GM12892 (cell line): Measurements from ENCODE around the gene ADA.
A peak's percentile ranks its signal among the peaks of the same experiment; 100 is the strongest.

Source experiments
- DNase-seq: peaks from one replicate; pipeline ENCODE4 v3.0.0; 2011; ENCODE audit not compliant: insufficient read length
- FAIRE-seq: peaks from 2 replicates; lab custom pipeline; 2011; peaks lifted over from hg19 to GRCh38; lab: Jason Lieb, UNC
- POLR2A ChIP-seq: IDR thresholded peaks from 2 replicates; pipeline ENCODE4 v1.6.1; 2011; ENCODE audit warnings: low read depth, low read length, control low read depth
- POLR2AphosphoS5 ChIP-seq: IDR thresholded peaks from 2 replicates; pipeline ENCODE4 v1.6.1; 2011; ENCODE audit warnings: low read depth, low read length, control low read depth
- TAF1 ChIP-seq: IDR thresholded peaks from 2 replicates; pipeline ENCODE4 v1.6.1; 2011; ENCODE audit warnings: low read depth, mild to moderate bottlenecking, control low read depth, low read length, borderline replicate concordance

ADA gene

DNA sequence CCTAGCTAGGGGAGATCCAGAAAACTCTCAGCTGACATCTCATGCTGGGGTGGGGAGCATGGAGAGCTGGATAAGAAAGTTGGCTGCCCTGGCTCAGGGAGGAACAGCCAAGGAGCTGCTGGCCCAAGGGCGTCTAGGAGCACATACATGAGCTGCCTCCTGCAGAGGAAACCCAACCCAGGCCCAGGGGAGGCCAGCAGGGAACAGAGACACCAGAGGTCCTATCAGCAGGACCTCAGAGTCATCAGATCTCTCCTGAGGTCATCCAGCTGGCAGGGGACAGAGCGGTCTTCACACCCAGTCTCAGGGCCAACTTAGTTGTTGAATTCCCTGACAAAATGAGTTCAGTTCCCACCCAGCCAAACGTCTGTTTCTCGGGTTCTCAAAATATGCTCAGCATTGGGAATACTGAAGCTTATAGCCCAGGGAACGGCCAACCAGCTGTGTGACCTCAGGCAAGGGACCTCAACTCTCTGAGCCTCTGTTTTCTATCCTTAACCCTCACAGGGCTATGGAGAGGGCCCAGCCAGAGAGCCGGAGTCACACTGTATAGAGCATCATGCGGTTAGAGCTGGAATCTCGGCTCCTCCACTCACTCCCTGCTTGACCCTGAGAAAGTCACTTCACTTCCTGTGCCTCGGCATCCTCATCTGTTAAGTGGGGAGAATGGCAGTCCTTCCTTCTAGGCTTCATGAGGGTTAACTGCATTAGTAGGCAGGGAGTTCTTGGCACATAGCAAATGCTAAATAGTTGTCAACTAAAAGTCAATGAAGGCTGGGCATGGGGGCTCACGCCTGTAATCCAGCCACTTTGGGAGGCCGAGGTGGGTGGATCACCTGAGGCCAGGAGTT, 13.8 kb downstream of the ADA start:
- FAIRE-seq (no peak), DNase-seq (no peak)
- TF ChIP-seq POLR2A (no peak), TAF1 (no peak), POLR2AphosphoS5 (no peak)

DNA sequence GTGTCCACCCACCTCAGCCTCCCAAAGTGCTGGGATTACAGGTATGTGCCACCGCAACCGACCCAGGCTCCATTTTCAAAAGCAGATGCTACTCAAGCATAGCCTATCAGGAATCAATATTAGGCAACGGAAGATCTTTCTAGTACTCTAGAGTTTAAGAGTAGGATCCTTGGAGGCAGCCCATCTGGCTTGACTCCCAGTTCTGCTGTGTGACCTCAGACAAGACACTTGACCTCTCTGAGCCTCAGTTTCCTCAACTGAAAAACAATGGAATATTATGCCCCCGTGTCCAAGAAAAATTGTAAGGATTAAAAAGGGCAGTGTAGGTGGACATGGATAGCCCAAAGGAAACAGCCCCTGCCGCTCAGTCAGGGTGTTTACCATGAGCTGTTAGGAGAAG, 14.5 kb downstream of the ADA start:
- FAIRE-seq = no peak
- no peak for DNase-seq
- no peak for TF ChIP-seq POLR2AphosphoS5
- no peak for TF ChIP-seq TAF1
- TF ChIP-seq POLR2A = no peak

DNA sequence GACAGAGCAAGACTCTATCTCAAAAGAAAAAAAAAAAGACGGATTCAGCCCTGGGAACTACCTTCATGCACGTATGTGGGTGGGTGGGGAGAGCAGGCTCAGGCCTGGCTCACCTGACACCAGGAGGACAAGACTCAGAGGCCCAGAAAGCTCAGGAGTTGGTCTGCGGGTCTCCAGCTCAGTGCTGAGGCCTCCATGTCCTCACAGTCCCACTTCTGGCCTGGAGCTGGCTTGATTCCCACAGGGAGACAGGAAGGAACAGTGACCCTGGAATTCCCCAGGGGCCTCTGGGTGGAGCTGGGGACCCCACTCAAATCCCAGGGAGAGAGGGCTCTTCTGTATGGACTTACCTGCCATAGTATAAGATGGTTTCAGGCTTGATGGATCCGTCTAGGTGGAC, 15.6 kb downstream of the ADA start:
- TF ChIP-seq TAF1 = no peak
- TF ChIP-seq POLR2A = no peak
- no peak for TF ChIP-seq POLR2AphosphoS5
- FAIRE-seq = no peak
- DNase-seq = no peak

DNA sequence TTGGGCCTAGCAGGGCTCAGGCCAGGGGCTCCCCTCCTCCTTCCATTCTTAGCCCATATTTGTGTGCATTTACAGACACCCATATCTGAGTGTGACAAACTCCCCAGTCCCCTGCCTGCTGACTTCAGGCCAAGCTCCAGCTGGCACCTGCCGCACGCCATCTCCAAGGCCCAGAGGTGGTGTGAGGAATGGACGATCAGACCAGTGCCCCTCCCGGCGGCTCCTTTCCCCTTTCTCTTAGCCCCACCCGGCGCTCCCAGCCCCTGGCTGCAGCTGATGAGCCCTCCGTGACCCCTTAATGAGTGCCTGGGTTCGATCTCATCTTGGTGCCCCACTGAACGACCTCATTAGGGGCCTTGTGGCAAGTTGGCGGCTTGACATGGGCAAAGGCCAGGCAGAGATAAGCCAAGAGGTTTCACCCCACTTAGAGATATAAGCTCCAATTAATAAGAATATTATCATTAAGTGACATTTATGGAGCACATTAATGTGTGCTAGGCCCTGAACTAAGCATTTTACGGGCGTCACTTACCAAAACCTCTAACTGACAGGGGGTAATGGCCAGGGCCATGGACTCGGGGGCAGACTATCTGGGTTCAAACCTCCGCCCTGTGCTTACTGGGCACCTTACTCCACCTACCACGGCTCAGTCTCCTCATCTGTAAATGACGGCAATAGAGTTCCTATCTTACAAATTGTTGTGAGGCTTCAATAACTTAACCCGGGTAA, 17.5 kb downstream of the ADA start:
- TF ChIP-seq TAF1 (no peak), POLR2A (no peak), POLR2AphosphoS5 (no peak)
- FAIRE-seq (no peak), DNase-seq (no peak)

DNA sequence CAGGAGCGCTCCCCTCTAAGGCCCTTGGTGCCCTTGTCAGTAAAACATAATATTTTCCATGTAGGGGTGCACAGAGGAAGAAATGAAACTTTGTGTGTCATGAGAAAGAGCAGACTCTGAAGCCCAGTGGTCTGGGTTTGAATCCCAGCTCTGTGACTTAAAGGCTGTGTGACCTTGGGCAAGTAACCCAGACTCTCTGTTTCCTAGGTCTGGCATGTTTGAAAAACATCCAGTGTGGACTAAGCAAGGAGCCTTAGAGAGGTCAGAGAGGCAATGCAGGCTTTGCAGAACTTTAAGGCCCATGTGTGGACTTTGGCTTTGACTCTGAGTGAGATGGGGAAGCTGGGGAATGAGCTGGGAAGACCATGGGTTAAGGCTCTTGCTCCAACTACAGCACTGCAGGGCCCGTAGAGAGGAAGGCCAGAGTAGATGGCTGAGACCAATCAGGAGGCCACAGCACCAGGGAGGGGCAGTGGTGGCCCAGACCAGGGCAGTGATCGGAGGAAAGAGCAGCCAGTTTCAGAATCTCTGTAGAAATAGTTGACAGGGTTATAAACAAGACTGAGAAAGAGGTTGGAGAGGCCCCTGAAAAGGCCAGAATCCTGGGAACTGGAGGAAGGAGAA, 18.2 kb downstream of the ADA start:
- FAIRE-seq (no peak), DNase-seq (no peak)
- no peak for TF ChIP-seq POLR2AphosphoS5

DNA sequence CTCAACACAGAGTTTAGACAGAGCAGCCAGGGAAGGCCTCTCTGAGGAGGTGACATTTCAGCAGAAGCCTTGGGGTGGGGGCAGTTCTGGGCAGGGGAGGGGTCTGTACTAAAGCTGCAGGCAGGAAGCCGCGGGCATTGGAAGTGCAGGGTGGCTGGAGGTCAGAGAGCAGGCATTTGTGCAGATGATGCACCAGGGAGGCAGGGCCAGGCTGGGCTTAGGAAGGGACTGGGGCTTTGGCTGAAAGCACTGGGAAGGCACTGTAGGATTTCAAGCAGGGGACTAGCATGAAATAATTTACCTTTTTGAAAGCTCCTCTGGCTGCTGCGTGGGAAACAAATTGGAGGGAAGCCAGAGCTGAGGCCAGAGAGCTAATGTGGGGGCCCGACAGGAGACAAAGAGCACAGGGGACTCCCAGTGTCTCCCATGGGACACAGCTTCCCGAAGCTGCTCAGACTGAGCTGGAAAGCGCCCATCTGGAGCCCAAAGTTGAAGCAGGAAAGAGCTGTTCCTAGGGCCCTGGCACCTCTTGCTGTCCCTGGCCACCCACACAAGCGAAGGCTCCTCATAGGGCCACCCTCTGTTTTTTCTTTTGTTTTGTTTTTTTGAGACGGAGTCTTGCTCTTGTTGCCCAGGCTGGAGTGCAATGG, 19.3 kb downstream of the ADA start:
- TF ChIP-seq POLR2A = no peak
- TF ChIP-seq TAF1 = no peak
- no peak for TF ChIP-seq POLR2AphosphoS5
- no peak for DNase-seq
- FAIRE-seq = peak; percentile 63

DNA sequence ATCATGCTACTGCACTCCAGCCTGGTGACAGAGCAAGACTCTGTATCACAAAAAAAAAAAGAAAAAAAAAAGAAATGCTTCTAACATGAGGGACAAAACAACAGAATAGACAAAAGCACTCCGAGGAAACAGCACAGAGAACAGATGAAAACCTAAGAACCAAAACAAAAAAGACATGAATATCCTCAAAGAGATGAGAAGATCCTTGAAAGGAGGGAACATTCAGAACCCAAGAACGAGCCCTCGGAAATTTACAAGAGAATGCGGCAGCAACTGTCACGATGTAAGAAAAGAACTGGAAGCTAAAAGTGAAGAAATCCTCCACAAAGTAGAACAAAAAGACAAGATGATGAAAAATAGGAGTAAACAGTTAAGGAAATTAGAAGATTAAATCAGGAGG, 21.2 kb downstream of the ADA start:
- FAIRE-seq (no peak), DNase-seq (no peak)
- TF ChIP-seq POLR2A (no peak), TAF1 (no peak), POLR2AphosphoS5 (no peak)

DNA sequence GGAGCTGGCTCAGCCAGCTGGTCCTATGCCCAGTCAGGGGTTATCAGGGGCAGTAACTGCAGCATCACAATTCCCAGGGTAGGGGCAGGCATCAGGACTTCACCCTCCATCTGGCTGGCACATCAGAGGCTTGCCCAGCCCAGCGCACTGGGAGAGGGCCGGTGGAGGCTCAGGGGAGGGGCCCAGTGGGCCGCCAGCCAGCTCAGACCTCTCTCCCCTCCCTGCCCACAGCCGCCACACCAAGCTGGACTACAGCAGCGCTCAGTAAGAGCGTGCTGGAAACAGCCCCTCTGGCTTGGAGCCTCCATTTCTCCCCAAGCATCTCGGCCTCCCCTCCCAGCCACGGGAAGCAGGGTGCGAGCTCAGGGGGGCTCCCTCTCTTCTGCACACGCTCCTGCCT, 22.0 kb downstream of the ADA start:
- TF ChIP-seq POLR2A (no peak), POLR2AphosphoS5 (no peak), TAF1 (no peak)
- DNase-seq (no peak), FAIRE-seq (no peak)

DNA sequence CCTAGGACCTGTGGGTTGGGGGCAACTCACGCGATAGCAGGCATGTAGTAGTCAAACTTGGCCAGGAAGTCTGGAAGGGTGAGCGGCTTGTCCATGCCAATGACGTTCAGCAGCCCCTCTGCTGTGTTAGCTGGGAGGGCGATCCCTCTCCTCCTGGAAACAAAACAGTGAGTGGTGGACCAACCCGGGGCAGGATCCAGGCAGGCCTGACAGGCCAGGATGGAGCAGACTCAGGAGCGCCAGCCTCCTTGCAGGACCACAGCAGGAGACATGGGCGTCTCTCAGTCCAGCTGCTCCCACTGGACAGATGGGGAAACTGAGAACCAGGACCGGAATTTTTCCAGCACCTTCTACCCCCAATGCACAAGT, 22.5 kb downstream of the ADA start:
- DNase-seq (no peak), FAIRE-seq (no peak)
- TF ChIP-seq TAF1 (no peak), POLR2A (no peak), POLR2AphosphoS5 (no peak)

DNA sequence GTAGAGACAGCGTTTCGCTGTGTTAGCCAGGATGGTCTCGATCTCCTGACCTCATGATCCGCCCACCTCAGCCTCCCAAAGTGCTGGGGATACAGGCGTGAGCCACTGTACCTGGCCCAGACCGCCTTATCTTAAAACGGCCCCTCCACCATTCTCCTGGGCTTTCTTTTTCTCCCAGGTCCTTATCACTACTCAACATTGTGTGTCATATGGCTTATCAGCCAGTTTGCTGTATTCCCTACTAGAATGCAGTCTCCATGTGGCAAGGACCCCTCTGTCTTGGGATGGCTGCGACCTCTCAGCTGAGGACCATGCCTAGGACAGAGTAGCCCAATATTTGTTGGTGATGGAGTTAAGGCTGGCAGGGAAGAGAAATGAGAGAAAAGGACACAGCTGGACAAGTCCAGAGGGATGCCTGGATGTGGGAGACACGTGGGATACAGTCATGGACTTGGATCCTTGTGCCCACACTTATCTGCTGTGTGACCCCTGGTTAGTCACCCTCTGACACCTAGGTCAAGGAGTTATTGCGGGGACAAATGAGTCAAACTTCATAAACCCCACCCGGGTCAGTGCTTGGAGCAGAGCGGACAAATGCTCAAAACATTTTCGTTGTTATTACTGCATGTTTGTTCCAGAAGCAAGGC, 24.0 kb downstream of the ADA start:
- TF ChIP-seq TAF1 (no peak), POLR2A (no peak), POLR2AphosphoS5 (no peak)
- FAIRE-seq = no peak
- no peak for DNase-seq

DNA sequence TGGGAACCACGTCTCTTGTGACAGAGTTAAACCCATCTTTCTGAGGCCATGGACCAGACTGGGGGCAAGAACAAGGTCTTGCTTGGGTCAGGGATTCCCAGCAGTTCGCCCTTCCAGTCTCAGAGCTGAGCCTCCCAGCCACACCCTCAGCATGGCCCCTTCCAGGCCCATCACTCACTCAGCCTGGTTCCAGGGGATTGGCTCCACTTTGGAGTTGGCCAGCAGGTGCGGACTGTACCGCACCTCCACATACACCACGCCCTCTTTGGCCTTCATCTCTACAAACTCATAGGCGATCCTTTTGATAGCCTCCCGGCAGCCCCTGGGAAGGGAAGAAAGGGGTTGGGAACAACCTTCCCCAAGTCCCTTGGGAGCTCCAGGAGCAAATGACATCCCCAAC, 25.2 kb downstream of the ADA start:
- no peak for DNase-seq
- TF ChIP-seq POLR2A (no peak), TAF1 (no peak), POLR2AphosphoS5 (no peak)

More for the DNA sequence above, 25.2 kb downstream of the ADA start:
- no peak for FAIRE-seq
